HepG2 (cell line): ENCODE data around the gene PVR. TPM values are rescaled to one million over a fixed set of nuclear protein-coding genes. Genes with fewer than 3 reads are reported as not detected.

Experiments
- ASH2L ChIP-seq: fragments of 300-600, 200-600 bp; sonication (generic); IDR thresholded peaks from 2 replicates; pipeline ENCODE4 v1.7.0; 2017; ENCODE audit warnings: low read depth, mild to moderate bottlenecking, moderate library complexity, mixed read lengths, low read length; ENCODE audit not compliant: insufficient read length
- CBX1 ChIP-seq: IDR thresholded peaks from one replicate; pipeline ENCODE4 v1.6.1; 2016; ENCODE audit warnings: antibody characterized with exemption, low read depth
- CHCHD3 ChIP-seq: sonication (generic); formaldehyde crosslinking; IDR thresholded peaks from 2 replicates; pipeline ENCODE4 v1.8.0; 2022; ENCODE audit warnings: mild to moderate bottlenecking, missing genetic modification reagents, moderate library complexity
- EZH2 ChIP-seq: conservative IDR thresholded peaks from 2 replicates; pipeline ENCODE4 v1.6.1; 2012; ENCODE audit warnings: mild to moderate bottlenecking, low read depth, low read length, moderate library complexity
- GTF2F1 ChIP-seq: fragments of 150-350 bp; IDR thresholded peaks from 2 replicates; pipeline ENCODE4 v1.6.1; 2014; ENCODE audit warnings: low read length
- HNRNPK ChIP-seq: fragments of 200-400 bp; formaldehyde crosslinking; IDR thresholded peaks from 2 replicates; pipeline ENCODE4 v1.6.1; 2018; ENCODE audit warnings: low read length, low read depth, moderate library complexity, mild to moderate bottlenecking; ENCODE audit not compliant: poor library complexity, severe bottlenecking
- MNT ChIP-seq: fragments of 450-650 bp; IDR thresholded peaks from 2 replicates; pipeline ENCODE4 v1.6.1; 2016
- PAX8 ChIP-seq: sonication (generic); formaldehyde crosslinking; IDR thresholded peaks from 2 replicates; pipeline ENCODE4 v1.8.0; 2022; ENCODE audit warnings: mild to moderate bottlenecking, missing genetic modification reagents, borderline replicate concordance
- ZIK1 ChIP-seq: sonication (generic); formaldehyde crosslinking; IDR thresholded peaks from 2 replicates; pipeline ENCODE4 v1.5.0; 2020; ENCODE audit warnings: mild to moderate bottlenecking, low read depth, missing genetic modification reagents, borderline replicate concordance
- ZNF619 ChIP-seq: sonication (generic); formaldehyde crosslinking; IDR thresholded peaks from 2 replicates; pipeline ENCODE4 v1.4.0; 2020; ENCODE audit warnings: mild to moderate bottlenecking, missing genetic modification reagents
- ZNF75D ChIP-seq: sonication (generic); formaldehyde crosslinking; IDR thresholded peaks from 2 replicates; pipeline ENCODE4 v1.8.1; 2023; ENCODE audit warnings: missing genetic modification reagents, mild to moderate bottlenecking, borderline replicate concordance
- ZNF792 ChIP-seq: IDR thresholded peaks from 2 replicates; pipeline ENCODE4 v1.6.1; 2016
- ZNF878 ChIP-seq: sonication (generic); formaldehyde crosslinking; IDR thresholded peaks from 2 replicates; pipeline ENCODE4 v1.8.1; 2023; ENCODE audit warnings: mild to moderate bottlenecking, missing genetic modification reagents, moderate library complexity
- ZXDC ChIP-seq: sonication (generic); formaldehyde crosslinking; IDR thresholded peaks from 2 replicates; pipeline ENCODE4 v1.5.0; 2020; ENCODE audit warnings: mild to moderate bottlenecking, missing genetic modification reagents
- polyA plus RNA-seq, 8 experiments: library from polyadenylated mRNA; depleted of rRNA in 3 of 8; stranded (reverse) in 7 of 8; unstranded in 1 of 8; fragments of >200 nt; fragmentation: Illumina TruSeq in 4 of 8; extraction: Trizol in 4 of 8; gene quantifications; 2 replicates each; pipeline versions ENCODE4 v1.2.1 to v1.2.3, GENCODE V29; 2011 to 2016; ENCODE audit warnings: low read depth in 4 of 8, missing spikeins in 1 of 8, mixed read lengths in 1 of 8; ENCODE audit not compliant: insufficient read depth in 1 of 8
- total RNA-seq, 5 experiments: library from RNA; depleted of rRNA; stranded (reverse); fragments of >200 nt; fragmentation: Illumina TruSeq; extraction: Trizol; gene quantifications; 2 replicates each; pipeline ENCODE4 v1.2.3, GENCODE V29; 2016; ENCODE audit warnings: low read depth in 1 of 5
- TF ChIP-seq, protein P1 (sequence below): sonication (generic); formaldehyde crosslinking; IDR thresholded peaks from 2 replicates; pipeline ENCODE4 v1.4.0; 2020; ENCODE audit warnings: missing genetic modification reagents, low read depth, mild to moderate bottlenecking, borderline replicate concordance

PVR gene
- total and polyA plus RNA-seq, 2 of the 13 experiments (the other 11 are each of a cell fraction or from before 2014, with no cell fraction given) = 43.4 to 46.6 TPM

GRCh38 chr19:44613295-44614178 lies 30.2 kb upstream of the PVR start, which contains the start of gene IGSF23 (continued):
- TF ChIP-seq MNT (no peak), CHCHD3 (CRISPR knock-in tag) (no peak), ASH2L (peak; percentile 98), CBX1 (no peak), ZXDC (CRISPR knock-in tag) (no peak), HNRNPK (no peak), ZIK1 (CRISPR knock-in tag) (no peak), ZNF619 (CRISPR knock-in tag) (no peak), ZNF792 (no peak), EZH2 (no peak), ZNF878 (CRISPR knock-in tag) (no peak), GTF2F1 (no peak), ZNF75D (CRISPR knock-in tag) (no peak), PAX8 (CRISPR knock-in tag) (0 out of 2 replicates have a peak, but pooled peaks have one; percentile 49)
- TF ChIP-seq, protein P1, sequence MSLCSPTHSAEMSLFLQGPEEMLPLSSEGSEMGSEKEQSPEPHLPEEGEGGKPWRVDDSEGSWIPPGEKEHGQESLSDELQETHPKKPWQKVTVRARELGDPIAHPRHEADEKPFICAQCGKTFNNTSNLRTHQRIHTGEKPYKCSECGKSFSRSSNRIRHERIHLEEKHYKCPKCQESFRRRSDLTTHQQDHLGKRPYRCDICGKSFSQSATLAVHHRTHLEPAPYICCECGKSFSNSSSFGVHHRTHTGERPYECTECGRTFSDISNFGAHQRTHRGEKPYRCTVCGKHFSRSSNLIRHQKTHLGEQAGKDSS = peak; percentile 53; the same call in 1 of the 2 replicates
